Spleen (tissue), 11 donors: ENCODE data around the gene COPS8. TPM values are rescaled to one million over a fixed set of nuclear protein-coding genes. Genes with fewer than 3 reads are reported as not detected.

Experiments
- DNase-seq: peaks from one replicate; pipeline ENCODE4 v3.0.0-alpha.2; 2020
- H3K27ac ChIP-seq, 8 donors: fragments of 200-600 bp; sonication (generic) in 7 of 8; 1 replicate in 4 of 8; 2 replicates in 4 of 8; pipeline versions ENCODE4 v1.5.0 to v1.8.0; 2016 to 2021; ENCODE audit warnings: inconsistent platforms in 4 of 8, mild to moderate bottlenecking in 4 of 8, moderate library complexity in 1 of 8
- H3K27me3 ChIP-seq, 7 donors: fragments of 200-600 bp; sonication (generic) in 6 of 7; replicated peaks in 1 of 7; 1 replicate in 4 of 7; 2 replicates in 3 of 7; pipeline versions ENCODE4 v1.5.0 to v1.8.0; 2016 to 2021; ENCODE audit warnings: inconsistent platforms in 3 of 7, mild to moderate bottlenecking in 1 of 7
- H3K36me3 ChIP-seq, 6 donors: fragments of 200-600 bp; sonication (generic) in 5 of 6; 1 replicate in 4 of 6; 2 replicates in 2 of 6; pipeline versions ENCODE4 v1.5.0 to v1.8.0; 2016 to 2021; ENCODE audit warnings: inconsistent platforms in 2 of 6
- H3K4me1 ChIP-seq, 6 donors: fragments of 200-600 bp; sonication (generic) in 5 of 6; 1 replicate in 3 of 6; 2 replicates in 3 of 6; pipeline versions ENCODE4 v1.5.0 to v1.8.0; 2016 to 2021; ENCODE audit warnings: inconsistent platforms in 3 of 6
- H3K4me3 ChIP-seq, 8 donors: fragments of 200-600 bp; sonication (generic) in 7 of 8; 1 replicate in 4 of 8; 2 replicates in 4 of 8; pipeline versions ENCODE4 v1.5.0 to v1.8.0; 2016 to 2021; ENCODE audit warnings: inconsistent platforms in 4 of 8, mild to moderate bottlenecking in 4 of 8, moderate library complexity in 2 of 8
- H3K9me3 ChIP-seq, 8 donors: fragments of 200-600 bp; sonication (generic) in 7 of 8; 1 replicate in 4 of 8; 2 replicates in 4 of 8; pipeline versions ENCODE4 v1.5.0 to v1.8.0; 2016 to 2021; ENCODE audit warnings: inconsistent platforms in 4 of 8
- CTCF ChIP-seq, 11 experiments: fragments of 200-600 bp in 7 of 11; fragments of 450-650 bp in 4 of 11; sonication (generic) in 4 of 11; IDR thresholded peaks in 8 of 11; conservative IDR thresholded peaks in 3 of 11; 1 replicate in 7 of 11; 2 replicates in 4 of 11; pipeline versions ENCODE4 v1.4.0 to v1.8.0; 2016 to 2021; ENCODE audit warnings: antibody characterized with exemption in 11 of 11, inconsistent platforms in 4 of 11, mild to moderate bottlenecking in 1 of 11
- POLR2A ChIP-seq, 3 donors: fragments of 450-650 bp; IDR thresholded peaks; one replicate each; pipeline ENCODE4 v1.5.1; 2017; ENCODE audit warnings: antibody characterized with exemption in 3 of 3, mild to moderate bottlenecking in 1 of 3
- POLR2AphosphoS5 ChIP-seq, 3 donors: sonication (generic); formaldehyde crosslinking; IDR thresholded peaks; one replicate each; pipeline ENCODE4 v1.5.1; 2017; ENCODE audit warnings: antibody characterized with exemption in 3 of 3
- WGBS, 5 donors: extraction: QIAGEN DNeasy Blood & Tissue Kit in 3 of 5; methylation state at CpG; one replicate each; pipeline versions ENCODE4 v1.1.5 to v1.1.7; 2013 to 2018; 5-methylcytosine and 5-hydroxymethylcytosine counted together
- intact Hi-C: fragments of 100-400 bp; cut with DNase I; formaldehyde crosslinking; loops from one replicate; pipeline ENCODE4 v1.15.0; 2023; ENCODE audit warnings: low total_unique reads
- polyA plus RNA-seq, 3 donors: library from polyadenylated mRNA; stranded (reverse); fragments of 200-250 nt; gene quantifications; one replicate each; pipeline ENCODE4 v1.2.1, GENCODE V29; 2013
- total RNA-seq, 7 donors: library from RNA; depleted of rRNA in 3 of 7; stranded (reverse); fragments of >200 nt in 3 of 7; fragmentation: NEBNext Ultra II Directional in 4 of 7; extraction: Animal tissue kit (Norgen Biotek cat#: 25700) in 4 of 7; gene quantifications; one replicate each; pipeline versions ENCODE4 v1.1.0 to v1.2.1, GENCODE V29; 2016 to 2021
- donor health status: healthy with polysubstance abuse.
- donor health status: DM: no; HTN: no; CAD: no; lungs with moderate emphysema.
- donor health status: DM: no; HTN: no; CAD: no.
- donor health status: Bipolar disorder and iron deficiency.
- donor health status: healthy.
- donor health status: DM: no; HTN: no; CAD: no.
- donor health status: DM: yes; HTN: yes; CAD: no.

COPS8 gene
- total and polyA plus RNA-seq, 10 donors = 21.3 to 67.9 (median 31.5) TPM

GRCh38 chr2:237118025-237118424 lies 32.3 kb downstream of the COPS8 start:
- H3K4me1 ChIP-seq = no peaks in the 10 kb centered on the region
- no peaks in the 10 kb centered on the region for H3K27me3 ChIP-seq
- no peak overlapping the region for H3K27ac ChIP-seq
- H3K9me3 ChIP-seq = no peaks in the 10 kb centered on the region
- no peaks in the 10 kb centered on the region for H3K36me3 ChIP-seq
- DNase-seq = no peak
- H3K4me3 ChIP-seq = no peak overlapping the region
- intact Hi-C loops = no loop called here
- no peak for TF ChIP-seq POLR2A (IDR thresholded peaks at IDR 0.05)
- no peak for TF ChIP-seq POLR2AphosphoS5 (IDR thresholded peaks at IDR 0.05)
- TF ChIP-seq CTCF (IDR thresholded peaks at IDR 0.05 in 8 of 11, conservative IDR thresholded peaks at IDR 0.05 in 3 of 11) = no peak
- WGBS, 5 donors = 79 to 94% (median 88%) methylated on average over 1 of the region's 1 CpG

GRCh38 chr2:237118561-237119155 lies 33.0 kb downstream of the COPS8 start:
- TF ChIP-seq CTCF (IDR thresholded peaks at IDR 0.05 in 8 of 11, conservative IDR thresholded peaks at IDR 0.05 in 3 of 11) = no peak
- no peak for TF ChIP-seq POLR2A (IDR thresholded peaks at IDR 0.05)
- TF ChIP-seq POLR2AphosphoS5 (IDR thresholded peaks at IDR 0.05) = no peak
- Histone ChIP-seq H3K4me3 (no peak overlapping the region), H3K4me1 (no peaks in the 10 kb centered on the region), H3K9me3 (no peaks in the 10 kb centered on the region), H3K27me3 (no peaks in the 10 kb centered on the region), H3K36me3 (no peaks in the 10 kb centered on the region), H3K27ac (no peak overlapping the region)
- 67 to 86% (median 83%) methylated on average over 6 of the region's 6 CpGs for WGBS, 5 donors
- intact Hi-C loops = no loop called here
- DNase-seq = no peak

- no peak for DNase-seq
- WGBS, 5 donors = 85 to 90% (median 88%) methylated on average over 4 of the region's 4 CpGs
- no peaks in the 10 kb centered on the region for H3K4me1 ChIP-seq
- TF ChIP-seq POLR2A (IDR thresholded peaks at IDR 0.05) (no peak), CTCF (IDR thresholded peaks at IDR 0.05 in 8 of 11, conservative IDR thresholded peaks at IDR 0.05 in 3 of 11) (no peak), POLR2AphosphoS5 (IDR thresholded peaks at IDR 0.05) (no peak)
- H3K4me3 ChIP-seq = no peak overlapping the region
- no peaks in the 10 kb centered on the region for H3K27me3 ChIP-seq
- H3K27ac ChIP-seq = no peak overlapping the region
- no peaks in the 10 kb centered on the region for H3K9me3 ChIP-seq
- H3K36me3 ChIP-seq = no peaks in the 10 kb centered on the region
- intact Hi-C loops = no loop called here
Measured at GRCh38 chr2:237120916-237121315, 35.2 kb downstream of the COPS8 start.

- Histone ChIP-seq H3K36me3 (no peaks in the 10 kb centered on the region), H3K27ac (no peak overlapping the region), H3K4me3 (no peak overlapping the region), H3K27me3 (no peaks in the 10 kb centered on the region), H3K4me1 (no peaks in the 10 kb centered on the region), H3K9me3 (no peaks in the 10 kb centered on the region)
- TF ChIP-seq CTCF (IDR thresholded peaks at IDR 0.05 in 8 of 11, conservative IDR thresholded peaks at IDR 0.05 in 3 of 11) (no peak), POLR2A (IDR thresholded peaks at IDR 0.05) (no peak), POLR2AphosphoS5 (IDR thresholded peaks at IDR 0.05) (no peak)
- no peak for DNase-seq
- intact Hi-C loops = no loop called here
- 71 to 96% (median 81%) methylated on average over 1 of the region's 1 CpG for WGBS, 5 donors
Measured at GRCh38 chr2:237121321-237121720, 35.6 kb downstream of the COPS8 start.
